Common myeloid progenitor, CD34-positive (primary cell): ENCODE data around the gene SMIM35.
"Not testable (repeated sequence)": the region's sequence is repeated elsewhere in the genome, so short reads cannot be mapped to it uniquely, and the experiment has no call there.

Experiments used
- CTCF ChIA-PET: fragments of 350-600 bp; sonication (Branson Sonifier 250); formaldehyde crosslinking; loops from one replicate; lab custom pipeline; 2021; ENCODE audit warnings: antibody characterized with exemption; lab: Charles Lee
- POLR2A ChIA-PET: fragments of 350-600 bp; sonication (Branson Sonifier 250); formaldehyde crosslinking; loops from one replicate; lab custom pipeline; 2021; ENCODE audit warnings: antibody characterized with exemption; lab: Charles Lee
- DNase-seq, 3 donors: peaks; one replicate each; pipeline versions ENCODE4 v3.0.0 to v3.0.0-alpha.2; 2013
- H3K27ac ChIP-seq, 2 experiments: 1 replicate in 1 of 2; 2 replicates in 1 of 2; pipeline ENCODE4 v1.7.0; 2013; ENCODE audit warnings: inconsistent platforms in 2 of 2, low read length in 2 of 2, mild to moderate bottlenecking in 2 of 2, low read depth in 1 of 2, moderate library complexity in 1 of 2; ENCODE audit not compliant: severe bottlenecking in 2 of 2, insufficient read depth in 1 of 2, poor library complexity in 1 of 2
- H3K27me3 ChIP-seq, 5 experiments: replicated peaks in 2 of 5; 1 replicate in 3 of 5; 2 replicates in 2 of 5; pipeline versions ENCODE4 v1.6.1 to v1.7.0; 2013; ENCODE audit warnings: low read length in 4 of 5, mild to moderate bottlenecking in 2 of 5, moderate library complexity in 2 of 5, inconsistent platforms in 1 of 5; ENCODE audit not compliant: insufficient read depth in 5 of 5, control insufficient read depth in 4 of 5
- H3K36me3 ChIP-seq, 4 experiments: 1 replicate in 2 of 4; 2 replicates in 2 of 4; pipeline versions ENCODE4 v1.6.1 to v1.7.0; 2013; ENCODE audit warnings: low read length in 3 of 4, control low read depth in 1 of 4, mild to moderate bottlenecking in 1 of 4; ENCODE audit not compliant: control insufficient read depth in 4 of 4, insufficient read depth in 4 of 4
- H3K4me1 ChIP-seq, 4 experiments: 1 replicate in 3 of 4; 2 replicates in 1 of 4; pipeline versions ENCODE4 v1.6.1 to v1.7.1; 2013; ENCODE audit warnings: low read length in 3 of 4, mild to moderate bottlenecking in 3 of 4, control low read depth in 1 of 4, inconsistent platforms in 1 of 4, moderate library complexity in 1 of 4; ENCODE audit not compliant: control insufficient read depth in 4 of 4, insufficient read depth in 4 of 4; ENCODE audit errors: control extremely low read depth in 1 of 4
- H3K4me3 ChIP-seq, 7 experiments: 1 replicate in 4 of 7; 2 replicates in 3 of 7; pipeline versions ENCODE4 v1.5.1 to v1.7.0; 2013; ENCODE audit warnings: mild to moderate bottlenecking in 7 of 7, low read length in 6 of 7, moderate library complexity in 6 of 7, inconsistent platforms in 2 of 7, low read depth in 2 of 7, control low read depth in 1 of 7; ENCODE audit not compliant: insufficient read depth in 4 of 7, control insufficient read depth in 1 of 7; ENCODE audit errors: extremely low read depth in 1 of 7
- H3K9me3 ChIP-seq, 5 experiments: 1 replicate in 4 of 5; 2 replicates in 1 of 5; pipeline versions ENCODE4 v1.6.1 to v1.7.1; 2013; ENCODE audit warnings: low read length in 4 of 5, mild to moderate bottlenecking in 2 of 5, inconsistent platforms in 1 of 5, low read depth in 1 of 5, moderate library complexity in 1 of 5; ENCODE audit not compliant: control insufficient read depth in 4 of 5, insufficient read depth in 2 of 5; ENCODE audit errors: control extremely low read depth in 1 of 5
- WGBS: methylation state at CpG from one replicate; pipeline ENCODE4 v1.1.5; 2013; ENCODE audit not compliant: insufficient coverage; 5-methylcytosine and 5-hydroxymethylcytosine counted together

SMIM35 gene

GRCh38 chr11:117978991-117979390 lies 107.8 kb downstream of the SMIM35 start:
- WGBS, result 93% methylated on average over 4 of the region's 4 CpGs
- CTCF ChIA-PET, result interaction anchor here (1.3 to 2.6 kb wide), 6 partner anchors 15 to 156 kb away, joined by 3 to 9 read pairs (median 6); no protein-coding TSS in a partner anchor
- no peak overlapping the region for H3K27ac ChIP-seq
- no peak for DNase-seq
- H3K9me3 ChIP-seq, result no peaks in the 10 kb centered on the region
- H3K27me3 ChIP-seq, result no peaks in the 10 kb centered on the region
- H3K36me3 ChIP-seq, result no peaks in the 10 kb centered on the region
- H3K4me1 ChIP-seq, result peaks cover 21 to 62% (median 30%) of the 10 kb centered on the region in 4 experiments
- no peak overlapping the region for H3K4me3 ChIP-seq
- POLR2A ChIA-PET, result no interaction called here

- DNase-seq, POLR2A ChIA-PET, H3K9me3 ChIP-seq, H3K27me3 ChIP-seq, H3K36me3 ChIP-seq, H3K4me3 ChIP-seq, H3K27ac ChIP-seq: not testable (repeated sequence)
- peaks cover 21 to 67% (median 32%) of the 10 kb centered on the region in 4 experiments for H3K4me1 ChIP-seq
- WGBS, result 99% methylated on average over 8 of the region's 36 CpGs
- CTCF ChIA-PET, result interaction anchor here (0.9 to 2.6 kb wide), 8 partner anchors 9 to 155 kb away, joined by 3 to 9 read pairs (median 4); partner anchors contain the start of gene IL10RA
Measured at GRCh38 chr11:117978291-117978910, 108.4 kb downstream of the SMIM35 start.

GRCh38 chr11:117977612-117978264 lies 109.0 kb downstream of the SMIM35 start:
- peaks cover 21 to 74% (median 38%) of the 10 kb centered on the region in 4 experiments for H3K4me1 ChIP-seq
- POLR2A ChIA-PET, result not testable (repeated sequence)
- DNase-seq, result peak in 1 of 3 donors; percentile 63

GRCh38 chr11:117977029-117977428 lies 109.7 kb downstream of the SMIM35 start:
- Histone ChIP-seq H3K4me1 (peaks cover 21 to 81% (median 44%) of the 10 kb centered on the region in 4 experiments), H3K9me3 (no peaks in the 10 kb centered on the region), H3K27ac (no peak overlapping the region), H3K27me3 (no peaks in the 10 kb centered on the region), H3K36me3 (no peaks in the 10 kb centered on the region), H3K4me3 (no peak overlapping the region)
- no peak for DNase-seq
- CTCF ChIA-PET, result interaction anchor here (0.7 to 1.5 kb wide), 3 partner anchors 10 to 30 kb away, joined by 3 to 5 read pairs (median 4); no protein-coding TSS in a partner anchor
- POLR2A ChIA-PET, result no interaction called here
- 41% methylated on average over 5 of the region's 5 CpGs for WGBS

More at GRCh38 chr11:117977612-117978264, 109.0 kb downstream of the SMIM35 start:
- H3K4me3 ChIP-seq, H3K9me3 ChIP-seq, H3K27me3 ChIP-seq, H3K27ac ChIP-seq, H3K36me3 ChIP-seq: not testable (repeated sequence)
- CTCF ChIA-PET, result interaction anchor here (0.9 to 2.6 kb wide), 8 partner anchors 9 to 75 kb away, joined by 3 to 9 read pairs (median 4); partner anchors contain the start of gene IL10RA
- 87% methylated on average over 17 of the region's 23 CpGs for WGBS

GRCh38 chr11:117976445-117976844 lies 110.3 kb downstream of the SMIM35 start:
- DNase-seq, result no peak
- WGBS, result 100% methylated on average over 4 of the region's 4 CpGs
- H3K4me1 ChIP-seq, result peaks cover 21 to 87% (median 49%) of the 10 kb centered on the region in 4 experiments
- CTCF ChIA-PET, result interaction anchor here (0.7 to 1.5 kb wide), 6 partner anchors 9 to 30 kb away, joined by 3 to 5 read pairs (median 4); no protein-coding TSS in a partner anchor
- POLR2A ChIA-PET, result no interaction called here
- no peaks in the 10 kb centered on the region for H3K9me3 ChIP-seq
- no peak overlapping the region for H3K27ac ChIP-seq
- H3K4me3 ChIP-seq, result no peak overlapping the region
- no peaks in the 10 kb centered on the region for H3K27me3 ChIP-seq
- H3K36me3 ChIP-seq, result no peaks in the 10 kb centered on the region

- peaks cover 12 to 94% (median 58%) of the 10 kb centered on the region in 4 experiments for H3K4me1 ChIP-seq
- ChIA-PET POLR2A (no interaction called here), CTCF (interaction anchor here (0.6 to 1.8 kb wide), 4 partner anchors 10 to 1718 kb away, joined by 3 to 5 read pairs (median 3); no protein-coding TSS in a partner anchor)
- H3K9me3 ChIP-seq, result no peaks in the 10 kb centered on the region
- 93% methylated on average over 4 of the region's 4 CpGs for WGBS
- peak in 2 of 3 donors; percentile 31 to 52 for DNase-seq
- no peak overlapping the region for H3K27ac ChIP-seq
- no peaks in the 10 kb centered on the region for H3K27me3 ChIP-seq
- H3K36me3 ChIP-seq, result no peaks in the 10 kb centered on the region
- H3K4me3 ChIP-seq, result no peak overlapping the region
Measured at GRCh38 chr11:117973503-117973860, 113.3 kb downstream of the SMIM35 start.
